ENCODE measurements around the gene IL34. TPM values are rescaled to one million over a fixed set of nuclear protein-coding genes. Genes with fewer than 3 reads are reported as not detected.
"Not testable (repeated sequence)": the region's sequence is repeated elsewhere in the genome, so short reads cannot be mapped to it uniquely, and the experiment has no call there.

Gene IL34
- polyA plus RNA-seq, 2 of the 4 experiments (the other 2 are of a cell fraction), result 0.25 to 0.40 TPM

DNA sequence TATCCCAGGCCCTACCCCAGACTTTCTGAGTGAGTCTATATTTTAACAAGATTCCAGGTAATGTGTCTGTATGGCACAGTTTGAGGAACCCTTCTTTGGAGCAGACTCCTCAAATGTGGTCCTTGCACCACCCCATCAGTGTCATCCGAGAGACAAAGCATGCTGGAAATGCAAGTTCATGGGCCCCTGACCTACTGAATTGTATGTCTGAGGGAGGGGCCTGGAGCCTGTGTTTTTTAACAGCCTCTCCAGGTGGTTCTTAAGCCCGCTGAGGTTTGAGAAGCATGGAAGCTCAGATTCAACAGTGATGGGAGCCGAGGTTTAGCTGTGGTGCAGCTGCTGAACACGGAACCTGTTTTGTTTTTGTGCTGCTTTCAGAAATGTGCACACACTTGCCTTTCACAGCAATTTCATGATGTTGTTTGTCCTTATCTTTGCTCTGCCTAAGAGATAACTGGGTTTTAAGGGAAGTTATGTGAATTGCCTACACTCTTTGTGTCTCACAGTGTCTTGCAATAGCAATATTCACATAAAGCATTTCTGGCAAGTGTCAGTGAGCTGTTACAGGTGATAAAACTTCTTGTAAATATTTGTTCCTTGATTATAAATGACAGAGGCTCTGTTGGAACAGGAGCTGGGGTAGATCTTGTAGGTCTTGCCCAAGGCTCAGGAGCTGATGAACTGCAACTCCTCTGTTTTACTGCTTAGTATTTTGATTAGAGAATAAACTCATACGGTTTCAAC lies 32.0 kb upstream of the IL34 start:
- Histone ChIP-seq H3K4me2 (no peak overlapping the region), H3K4me3 (no peak overlapping the region), H3K27ac (no peak overlapping the region), H3K9me3 (no peaks in the 10 kb centered on the region), H3K4me1 (no peaks in the 10 kb centered on the region)
- ChIA-PET CTCF (interaction anchor here (0.6 to 3.0 kb wide), 6 partner anchors 12 to 740 kb away, joined by 3 to 11 read pairs (median 5); no protein-coding TSS in a partner anchor), POLR2A (no interaction called here)
- DNase-seq (ENCODE audit: low read depth in 1 of 2, low spot score in 1 of 2) (no peak), ATAC-seq (no peak), FAIRE-seq (no peak)
- WGBS (ENCODE audit: missing lambda C conversion rate), result 63% methylated on average over 5 of the region's 5 CpGs
- TF ChIP-seq TFCP2L1 (CRISPR knock-in tag; IDR thresholded peaks at IDR 0.05) (no peak), HOXA7 (CRISPR knock-in tag; IDR thresholded peaks at IDR 0.05) (no peak), JUNB (IDR thresholded peaks at IDR 0.05) (no peak), RAD21 (conservative IDR thresholded peaks at IDR 0.05 in 1 of 2, IDR thresholded peaks at IDR 0.05 in 1 of 2) (no peak), BCL3 (IDR thresholded peaks at IDR 0.05) (no peak), POLR2A (IDR thresholded peaks at IDR 0.05; ENCODE audit: low read length) (no peak), MAZ (IDR thresholded peaks at IDR 0.05; ENCODE audit: borderline replicate concordance, low read depth, low read length) (no peak), NFE2L2 (conservative IDR thresholded peaks at IDR 0.05; ENCODE audit: low read length) (no peak), HOXB5 (CRISPR knock-in tag; IDR thresholded peaks at IDR 0.05) (no peak), NPAS2 (CRISPR knock-in tag; IDR thresholded peaks at IDR 0.05; ENCODE audit: borderline replicate concordance) (no peak), ZSCAN20 (CRISPR knock-in tag; IDR thresholded peaks at IDR 0.05) (no peak), ZC3H11A (IDR thresholded peaks at IDR 0.05) (no peak), FOSL2 (IDR thresholded peaks at IDR 0.05) (no peak), FOSL2 (CRISPR knock-in tag; IDR thresholded peaks at IDR 0.05) (no peak), HEYL (CRISPR knock-in tag; IDR thresholded peaks at IDR 0.05) (no peak), NR3C1 (IDR thresholded peaks at IDR 0.05) (no peak)
- TF ChIP-seq, protein P1, sequence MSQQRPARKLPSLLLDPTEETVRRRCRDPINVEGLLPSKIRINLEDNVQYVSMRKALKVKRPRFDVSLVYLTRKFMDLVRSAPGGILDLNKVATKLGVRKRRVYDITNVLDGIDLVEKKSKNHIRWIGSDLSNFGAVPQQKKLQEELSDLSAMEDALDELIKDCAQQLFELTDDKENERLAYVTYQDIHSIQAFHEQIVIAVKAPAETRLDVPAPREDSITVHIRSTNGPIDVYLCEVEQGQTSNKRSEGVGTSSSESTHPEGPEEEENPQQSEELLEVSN (IDR thresholded peaks at IDR 0.05; ENCODE audit: borderline replicate concordance, low read depth), result no peak

DNA sequence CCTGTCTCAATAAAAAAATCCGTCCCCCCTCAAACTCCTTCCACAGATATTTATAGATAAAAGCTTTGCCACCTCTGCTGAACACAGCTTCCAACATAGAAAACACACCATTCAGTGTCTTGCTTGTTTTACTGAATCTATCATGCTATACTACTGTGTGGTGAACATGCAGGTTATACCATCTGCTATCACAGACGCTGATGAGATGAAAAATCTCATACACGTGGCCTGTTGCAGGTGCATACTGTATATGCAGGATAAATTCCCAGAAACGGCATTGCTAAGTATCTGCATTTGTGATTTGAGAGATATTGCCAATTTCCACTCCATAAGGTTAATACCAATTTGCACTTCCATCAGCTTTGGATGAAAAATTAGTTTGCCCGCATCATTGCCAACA lies 30.4 kb upstream of the IL34 start:
- WGBS (ENCODE audit: missing lambda C conversion rate), result 77% methylated on average over 5 of the region's 5 CpGs
- no peak for DNase-seq (ENCODE audit: low read depth in 1 of 2, low spot score in 1 of 2)
- ChIA-PET CTCF (interaction anchor here (1.3 to 2.5 kb wide), 2 partner anchors 17 to 38 kb away, joined by 3 to 9 read pairs; no protein-coding TSS in a partner anchor), POLR2A (no interaction called here)
- Histone ChIP-seq H3K4me3 (no peak overlapping the region), H3K27ac (no peak overlapping the region), H3K9me3 (no peaks in the 10 kb centered on the region), H3K4me1 (no peaks in the 10 kb centered on the region), H3K4me2 (no peak overlapping the region)
- TF ChIP-seq HMGXB4 (CRISPR knock-in tag; IDR thresholded peaks at IDR 0.05; ENCODE audit: borderline replicate concordance), result no peak
- no peak for TF ChIP-seq ESRRA (IDR thresholded peaks at IDR 0.05; ENCODE audit: borderline replicate concordance, low read length)
- TF ChIP-seq NFE2L2 (conservative IDR thresholded peaks at IDR 0.05; ENCODE audit: low read length), result no peak
- TF ChIP-seq JUNB (IDR thresholded peaks at IDR 0.05), result no peak
- TF ChIP-seq RCOR1 (IDR thresholded peaks at IDR 0.05; ENCODE audit: low read depth, low read length), result no peak
- TF ChIP-seq JUN (IDR thresholded peaks at IDR 0.05), result no peak
- TF ChIP-seq HOXA7 (CRISPR knock-in tag; IDR thresholded peaks at IDR 0.05), result no peak
- TF ChIP-seq KDM5A (IDR thresholded peaks at IDR 0.05), result no peak
- no peak for TF ChIP-seq RFX5 (IDR thresholded peaks at IDR 0.05)
- no peak for TF ChIP-seq MAFK (IDR thresholded peaks at IDR 0.05; ENCODE audit: partially characterized antibody)
- no peak for TF ChIP-seq CHD2 (IDR thresholded peaks at IDR 0.05; ENCODE audit: low read length, partially characterized antibody)
- TF ChIP-seq HOXB13 (CRISPR knock-in tag; IDR thresholded peaks at IDR 0.05; ENCODE audit: low read depth), result no peak
- FAIRE-seq, result no peak
- ATAC-seq, result no peak

GRCh38 chr16:70621864-70622263 lies 24.5 kb upstream of the IL34 start:
- FAIRE-seq; H3K9me3 ChIP-seq; POLR2A ChIA-PET; H3K4me2 ChIP-seq; H3K4me3 ChIP-seq; H3K27ac ChIP-seq; ATAC-seq; H3K4me1 ChIP-seq; CTCF ChIA-PET; DNase-seq (ENCODE audit: low read depth in 1 of 2, low spot score in 1 of 2): not testable (repeated sequence)
- 85% methylated on average over 3 of the region's 3 CpGs for WGBS (ENCODE audit: missing lambda C conversion rate)
